A204.1 (cell line): ENCODE measurements around the gene C12orf76.
"Not testable (repeated sequence)": the region's sequence is repeated elsewhere in the genome, so short reads cannot be mapped to it uniquely, and the experiment has no call there.

Experiments
- FAIRE-seq: peaks from 2 replicates; lab custom pipeline; 2012; peaks lifted over from hg19 to GRCh38; lab: Jason Lieb, UNC

C12orf76 gene

GRCh38 chr12:110048242-110049027 lies at the start of gene C12orf76:
Gene C12orf76, minus strand, starts transcription at chr12:110048522. Its CDS starts 27 bp downstream, at chr12:110048495.
- peak; percentile 93 for FAIRE-seq

GRCh38 chr12:110093631-110094311 lies 45.4 kb upstream of the C12orf76 start:
- no peak for FAIRE-seq

GRCh38 chr12:110091136-110091711 lies 42.9 kb upstream of the C12orf76 start:
- FAIRE-seq, result no peak

GRCh38 chr12:110090266-110091135 lies 42.2 kb upstream of the C12orf76 start:
- no peak for FAIRE-seq

GRCh38 chr12:110088936-110089335 lies 40.6 kb upstream of the C12orf76 start:
- no peak for FAIRE-seq

- not testable (repeated sequence) for FAIRE-seq
Measured at GRCh38 chr12:110088216-110088615, 39.9 kb upstream of the C12orf76 start.

GRCh38 chr12:110084314-110085015 lies 36.1 kb upstream of the C12orf76 start:
- FAIRE-seq, result no peak

GRCh38 chr12:110080410-110080809 lies 32.1 kb upstream of the C12orf76 start:
- no peak for FAIRE-seq

GRCh38 chr12:110079477-110080400 lies 31.4 kb upstream of the C12orf76 start:
- FAIRE-seq, result no peak

- no peak for FAIRE-seq
Measured at GRCh38 chr12:110077800-110078199, 29.5 kb upstream of the C12orf76 start.

- no peak for FAIRE-seq
Measured at GRCh38 chr12:110075880-110076279, 27.6 kb upstream of the C12orf76 start.

- FAIRE-seq, result no peak
Measured at GRCh38 chr12:110074089-110074488, 25.8 kb upstream of the C12orf76 start.

- no peak for FAIRE-seq
Measured at GRCh38 chr12:110073049-110073831, 24.9 kb upstream of the C12orf76 start.

- not testable (repeated sequence) for FAIRE-seq
Measured at GRCh38 chr12:110072636-110073035, 24.3 kb upstream of the C12orf76 start.

GRCh38 chr12:110071967-110072366 lies 23.6 kb upstream of the C12orf76 start:
- FAIRE-seq, result no peak

- no peak for FAIRE-seq
Measured at GRCh38 chr12:110071504-110071903, 23.2 kb upstream of the C12orf76 start.

- FAIRE-seq, result no peak
Measured at GRCh38 chr12:110068654-110069053, 20.3 kb upstream of the C12orf76 start.

GRCh38 chr12:110068115-110068514 lies 19.8 kb upstream of the C12orf76 start:
- not testable (repeated sequence) for FAIRE-seq

GRCh38 chr12:110067531-110067930 lies 19.2 kb upstream of the C12orf76 start:
- FAIRE-seq, result no peak

- no peak for FAIRE-seq
Measured at GRCh38 chr12:110065540-110065939, 17.2 kb upstream of the C12orf76 start.
